Measurements from ENCODE around the gene DIAPH3. TPM values are rescaled to one million over a fixed set of nuclear protein-coding genes. Genes with fewer than 3 reads are reported as not detected.

DIAPH3 gene
- total and polyA plus RNA-seq, 2 of the 4 experiments (the other 2 are of a cell fraction): 8.9 to 9.3 TPM

DNA sequence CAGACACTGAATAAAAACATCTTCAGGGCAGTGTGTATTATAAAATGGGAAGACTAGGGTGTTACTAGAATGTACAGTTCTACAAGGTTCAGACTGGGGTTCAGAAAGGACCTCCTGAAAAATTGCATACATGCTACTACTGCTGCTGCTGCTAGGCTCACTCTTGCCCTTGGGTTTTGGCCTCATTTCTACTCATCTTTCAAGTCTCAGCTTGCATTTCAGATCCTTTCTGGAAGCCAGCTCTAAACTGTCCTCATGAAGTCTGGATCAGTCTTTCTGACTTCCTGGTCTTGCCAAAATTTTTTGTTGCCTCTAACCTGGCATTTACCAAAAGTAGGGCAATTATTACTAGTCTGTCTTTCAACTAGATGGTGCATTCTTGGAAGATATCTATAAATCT lies 393.3 kb downstream of the DIAPH3 start:
- H2BK120ac ChIP-seq (ENCODE audit: low read depth, low read length): no peak overlapping the region
- BruUV-seq (replicated peaks): no TSS peak

More for the DNA sequence above, 393.3 kb downstream of the DIAPH3 start:
- ChIA-PET POLR2A (ENCODE audit: unreplicated experiment) (no interaction called here), CTCF (interaction anchor here (0.8 to 3.5 kb wide), 12 partner anchors 9 to 560 kb away, joined by 3 to 29 read pairs (median 4); no protein-coding TSS in a partner anchor)
- DNase-seq (no peak), ATAC-seq (ENCODE audit: low read depth) (no peak)
- Histone ChIP-seq H2AFZ (replicated peaks; ENCODE audit: low read length, poor library complexity) (no peak overlapping the region), H3K4me2 (ENCODE audit: low read depth, low read length) (no peak overlapping the region), H3K4me3 (ENCODE audit: insufficient read depth, low read depth, low read length) (no peak overlapping the region), H3K4ac (ENCODE audit: low read depth, low read length) (no peak overlapping the region), H4K20me1 (ENCODE audit: insufficient read depth, low read length) (no peaks in the 10 kb centered on the region), H3K27me3 (ENCODE audit: control insufficient read depth, insufficient read depth, low read length) (no peaks in the 10 kb centered on the region), H4K5ac (ENCODE audit: low read depth, low read length) (no peak overlapping the region), H3K14ac (replicated peaks; ENCODE audit: low read depth, low read length) (no peak overlapping the region), H2AK9ac (replicated peaks; ENCODE audit: low read depth, low read length, poor library complexity) (no peak overlapping the region), H3K79me1 (ENCODE audit: low read depth in 1 of 2, low read length in 2 of 2) (no peaks in the 10 kb centered on the region; a peak in 1 of 4 replicates), H3K9me3 (ENCODE audit: control insufficient read depth, insufficient read depth, low read length) (no peaks in the 10 kb centered on the region), H4K8ac (ENCODE audit: low read depth in 2 of 2, low read length in 2 of 2) (peak overlapping the region in 1 of 2 experiments; percentile 65; a peak in 2 of 4 replicates), H3K36me3 (ENCODE audit: control insufficient read depth, insufficient read depth, low read length) (no peaks in the 10 kb centered on the region; the same call in 1 of the 2 replicates), H2BK5ac (ENCODE audit: low read depth, low read length, poor library complexity, severe bottlenecking) (no peak overlapping the region), H3K4me1 (ENCODE audit: control insufficient read depth, insufficient read depth, low read length) (peaks cover 7% of the 10 kb centered on the region), H3K9me1 (ENCODE audit: insufficient read depth, low read length) (peaks cover 3% of the 10 kb centered on the region; the same call in 1 of the 2 replicates), H2AK5ac (ENCODE audit: low read depth, low read length) (no peak overlapping the region), H4K91ac (ENCODE audit: insufficient read depth, low read depth, low read length) (no peak overlapping the region), H2BK15ac (ENCODE audit: low read depth, low read length) (no peak overlapping the region), H3K56ac (ENCODE audit: extremely low read depth, insufficient read depth, low read length) (no peak overlapping the region), H2BK20ac (ENCODE audit: low read depth, low read length) (no peak overlapping the region), H3K27ac (ENCODE audit: insufficient read depth, low read length) (no peak overlapping the region), H3K18ac (ENCODE audit: low read depth, low read length) (no peak overlapping the region; the same call in 1 of the 2 replicates), H3K9ac (ENCODE audit: low read depth, low read length) (no peak overlapping the region), H3K23ac (ENCODE audit: low read depth, low read length) (no peak overlapping the region)
- no peak for TF ChIP-seq NFE2L2 (IDR thresholded peaks at IDR 0.05; ENCODE audit: low read depth, low read length)
- no peak for TF ChIP-seq BHLHE40 (IDR thresholded peaks at IDR 0.05; ENCODE audit: low read depth, low read length)
- TF ChIP-seq SMC3 (IDR thresholded peaks at IDR 0.05; ENCODE audit: low read depth, low read length): no peak
- no peak for TF ChIP-seq RAD21 (IDR thresholded peaks at IDR 0.05; ENCODE audit: low read length)
- TF ChIP-seq RCOR1 (IDR thresholded peaks at IDR 0.05; ENCODE audit: insufficient replicate concordance, low read length): no peak
- TF ChIP-seq, protein P1, sequence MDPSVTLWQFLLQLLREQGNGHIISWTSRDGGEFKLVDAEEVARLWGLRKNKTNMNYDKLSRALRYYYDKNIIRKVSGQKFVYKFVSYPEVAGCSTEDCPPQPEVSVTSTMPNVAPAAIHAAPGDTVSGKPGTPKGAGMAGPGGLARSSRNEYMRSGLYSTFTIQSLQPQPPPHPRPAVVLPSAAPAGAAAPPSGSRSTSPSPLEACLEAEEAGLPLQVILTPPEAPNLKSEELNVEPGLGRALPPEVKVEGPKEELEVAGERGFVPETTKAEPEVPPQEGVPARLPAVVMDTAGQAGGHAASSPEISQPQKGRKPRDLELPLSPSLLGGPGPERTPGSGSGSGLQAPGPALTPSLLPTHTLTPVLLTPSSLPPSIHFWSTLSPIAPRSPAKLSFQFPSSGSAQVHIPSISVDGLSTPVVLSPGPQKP (IDR thresholded peaks at IDR 0.05; ENCODE audit: borderline replicate concordance, low read depth, low read length): no peak
- TF ChIP-seq FOS (IDR thresholded peaks at IDR 0.05; ENCODE audit: low read depth, low read length): no peak
- TF ChIP-seq POLR2A (IDR thresholded peaks at IDR 0.05; ENCODE audit: low read depth, low read length): no peak
- no peak for TF ChIP-seq MXI1 (IDR thresholded peaks at IDR 0.05; ENCODE audit: borderline replicate concordance, low read depth, low read length)
- TF ChIP-seq, protein P2, sequence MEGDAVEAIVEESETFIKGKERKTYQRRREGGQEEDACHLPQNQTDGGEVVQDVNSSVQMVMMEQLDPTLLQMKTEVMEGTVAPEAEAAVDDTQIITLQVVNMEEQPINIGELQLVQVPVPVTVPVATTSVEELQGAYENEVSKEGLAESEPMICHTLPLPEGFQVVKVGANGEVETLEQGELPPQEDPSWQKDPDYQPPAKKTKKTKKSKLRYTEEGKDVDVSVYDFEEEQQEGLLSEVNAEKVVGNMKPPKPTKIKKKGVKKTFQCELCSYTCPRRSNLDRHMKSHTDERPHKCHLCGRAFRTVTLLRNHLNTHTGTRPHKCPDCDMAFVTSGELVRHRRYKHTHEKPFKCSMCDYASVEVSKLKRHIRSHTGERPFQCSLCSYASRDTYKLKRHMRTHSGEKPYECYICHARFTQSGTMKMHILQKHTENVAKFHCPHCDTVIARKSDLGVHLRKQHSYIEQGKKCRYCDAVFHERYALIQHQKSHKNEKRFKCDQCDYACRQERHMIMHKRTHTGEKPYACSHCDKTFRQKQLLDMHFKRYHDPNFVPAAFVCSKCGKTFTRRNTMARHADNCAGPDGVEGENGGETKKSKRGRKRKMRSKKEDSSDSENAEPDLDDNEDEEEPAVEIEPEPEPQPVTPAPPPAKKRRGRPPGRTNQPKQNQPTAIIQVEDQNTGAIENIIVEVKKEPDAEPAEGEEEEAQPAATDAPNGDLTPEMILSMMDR (conservative IDR thresholded peaks at IDR 0.05; ENCODE audit: low read depth, low read length): no peak
- TF ChIP-seq MAFK (IDR thresholded peaks at IDR 0.05; ENCODE audit: low read depth, low read length): no peak
- TF ChIP-seq CEBPB (IDR thresholded peaks at IDR 0.05; ENCODE audit: low read depth, low read length): no peak
- TF ChIP-seq CHD1 (IDR thresholded peaks at IDR 0.05; ENCODE audit: low read depth, low read length): no peak
- TF ChIP-seq MAZ (IDR thresholded peaks at IDR 0.05; ENCODE audit: borderline replicate concordance, low read depth, low read length): no peak
- TF ChIP-seq RFX5 (IDR thresholded peaks at IDR 0.05; ENCODE audit: low read depth, low read length): no peak
- TF ChIP-seq, protein P3, sequence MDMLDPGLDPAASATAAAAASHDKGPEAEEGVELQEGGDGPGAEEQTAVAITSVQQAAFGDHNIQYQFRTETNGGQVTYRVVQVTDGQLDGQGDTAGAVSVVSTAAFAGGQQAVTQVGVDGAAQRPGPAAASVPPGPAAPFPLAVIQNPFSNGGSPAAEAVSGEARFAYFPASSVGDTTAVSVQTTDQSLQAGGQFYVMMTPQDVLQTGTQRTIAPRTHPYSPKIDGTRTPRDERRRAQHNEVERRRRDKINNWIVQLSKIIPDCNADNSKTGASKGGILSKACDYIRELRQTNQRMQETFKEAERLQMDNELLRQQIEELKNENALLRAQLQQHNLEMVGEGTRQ (IDR thresholded peaks at IDR 0.05; ENCODE audit: low read depth, low read length): no peak
- in situ Hi-C loops (cut with MboI; ENCODE audit: low sequenced_read_pairs) (loop anchor here (25.0 kb wide), 1 partner anchor 658 kb away; no protein-coding TSS in a partner anchor), dilution Hi-C loops (cut with HindIII; ENCODE audit: low sequenced_read_pairs, unreplicated experiment) (no loop called here), intact Hi-C loops (cut with micrococcal nuclease) (loop anchor here (2.0 to 5.0 kb wide), 3 partner anchors 136 to 457 kb away; partner anchors contain the start of gene DIAPH3)
